NCI-H1092 (cell line): ENCODE data around the gene TNFRSF4.
"Not testable (repeated sequence)": the region's sequence is repeated elsewhere in the genome, so short reads cannot be mapped to it uniquely, and the experiment has no call there.

Source experiments
- DNase-seq: peaks from one replicate; lab custom pipeline; 2025; lab: John Stamatoyannopoulos, UW

TNFRSF4 gene

DNA sequence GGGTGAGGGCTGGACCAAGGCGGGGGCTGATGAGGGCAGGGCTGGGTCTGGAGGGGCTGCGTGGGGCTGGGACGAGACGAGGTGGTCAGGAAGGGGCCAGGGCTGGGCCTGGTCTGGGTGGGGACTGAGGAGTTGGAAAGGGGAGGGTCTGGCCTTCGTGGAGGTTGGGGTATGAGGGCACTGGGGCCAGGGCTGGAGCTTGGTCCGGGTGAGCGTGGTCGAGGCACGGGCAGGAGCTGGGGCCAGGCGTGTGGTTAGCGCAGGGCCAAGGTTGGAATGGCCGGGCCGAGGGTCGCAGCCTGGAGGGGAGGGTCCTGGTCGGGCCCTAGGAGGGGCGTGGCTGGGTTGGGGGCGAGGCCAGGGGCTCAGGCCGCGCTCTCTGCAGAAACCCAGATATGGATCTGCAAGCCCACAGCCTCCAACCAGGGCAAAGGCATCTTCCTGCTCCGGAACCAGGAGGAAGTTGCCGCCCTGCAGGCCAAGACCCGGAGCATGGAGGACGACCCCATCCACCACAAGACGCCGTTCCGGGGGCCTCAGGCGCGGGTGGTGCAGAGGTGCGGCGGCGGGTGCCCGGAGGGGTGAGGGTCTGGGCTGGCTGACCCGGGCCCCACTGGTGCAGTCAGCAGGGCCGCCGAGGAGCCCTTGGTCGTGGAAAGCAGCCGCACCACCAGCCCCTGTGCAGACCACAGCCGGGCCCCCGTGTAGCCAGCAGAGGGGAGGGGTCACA lies 31.3 kb downstream of the TNFRSF4 start:
- no peak for DNase-seq

DNA sequence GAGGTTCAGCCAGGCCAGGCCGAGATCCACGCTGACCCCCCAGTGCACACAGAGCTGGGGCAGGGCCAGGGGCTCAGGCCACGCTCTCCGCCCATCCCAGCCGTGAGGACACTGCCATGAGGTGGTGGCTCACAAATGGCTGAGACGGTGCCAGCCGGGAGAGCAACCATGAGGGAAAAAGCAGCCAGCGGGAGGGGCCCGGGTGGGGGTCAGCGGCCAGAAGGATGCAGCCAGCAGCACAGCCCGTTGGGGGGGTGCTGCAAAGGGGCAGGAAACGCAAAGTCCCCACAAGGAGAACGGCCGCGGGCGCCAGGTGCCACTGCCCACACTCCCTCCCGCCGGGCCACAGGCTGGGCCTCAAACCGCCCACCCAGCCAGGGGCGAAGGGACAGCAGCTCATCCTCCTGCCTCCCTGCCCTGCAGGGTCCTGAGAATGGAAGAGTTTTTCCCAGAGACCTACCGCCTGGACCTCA lies 32.0 kb downstream of the TNFRSF4 start:
- no peak for DNase-seq

DNA sequence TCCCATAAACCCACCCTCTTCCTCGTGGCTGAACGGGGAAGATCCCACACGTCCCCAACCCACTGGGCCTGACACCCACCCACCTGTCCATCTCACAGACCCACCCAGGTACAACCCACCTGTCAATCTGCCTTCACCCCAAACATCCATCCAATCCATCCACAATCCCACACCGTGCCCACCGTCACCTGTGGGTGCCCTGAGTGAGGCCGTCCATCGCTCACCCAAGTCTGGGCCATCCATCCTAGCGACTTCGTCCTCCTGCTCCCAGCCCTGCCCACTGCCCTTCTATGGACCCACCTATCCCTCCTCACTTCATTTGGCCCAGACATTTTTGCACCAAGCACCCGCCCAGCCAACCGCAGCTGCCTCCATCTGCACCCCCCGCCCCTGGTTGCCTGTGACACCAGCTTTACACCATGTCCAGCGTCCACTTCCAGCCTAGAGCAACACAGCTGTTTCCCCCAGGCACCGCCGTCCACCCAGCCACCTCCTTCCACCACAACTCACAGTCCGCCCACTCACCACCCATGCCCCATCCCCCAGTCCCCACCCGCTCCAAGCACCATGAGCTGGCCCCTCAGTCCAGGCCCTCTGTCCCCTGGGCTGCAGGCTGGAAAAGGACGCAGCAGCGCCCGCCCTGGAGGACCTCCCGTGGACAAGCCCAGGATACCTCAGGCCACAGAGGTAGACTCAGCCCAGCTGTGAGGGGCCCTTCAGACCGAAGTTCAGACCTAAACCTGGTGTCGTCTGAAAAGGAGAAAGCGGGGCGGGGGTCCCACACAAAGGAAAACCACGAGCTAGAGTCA lies 32.6 kb downstream of the TNFRSF4 start:
- no peak for DNase-seq

DNA sequence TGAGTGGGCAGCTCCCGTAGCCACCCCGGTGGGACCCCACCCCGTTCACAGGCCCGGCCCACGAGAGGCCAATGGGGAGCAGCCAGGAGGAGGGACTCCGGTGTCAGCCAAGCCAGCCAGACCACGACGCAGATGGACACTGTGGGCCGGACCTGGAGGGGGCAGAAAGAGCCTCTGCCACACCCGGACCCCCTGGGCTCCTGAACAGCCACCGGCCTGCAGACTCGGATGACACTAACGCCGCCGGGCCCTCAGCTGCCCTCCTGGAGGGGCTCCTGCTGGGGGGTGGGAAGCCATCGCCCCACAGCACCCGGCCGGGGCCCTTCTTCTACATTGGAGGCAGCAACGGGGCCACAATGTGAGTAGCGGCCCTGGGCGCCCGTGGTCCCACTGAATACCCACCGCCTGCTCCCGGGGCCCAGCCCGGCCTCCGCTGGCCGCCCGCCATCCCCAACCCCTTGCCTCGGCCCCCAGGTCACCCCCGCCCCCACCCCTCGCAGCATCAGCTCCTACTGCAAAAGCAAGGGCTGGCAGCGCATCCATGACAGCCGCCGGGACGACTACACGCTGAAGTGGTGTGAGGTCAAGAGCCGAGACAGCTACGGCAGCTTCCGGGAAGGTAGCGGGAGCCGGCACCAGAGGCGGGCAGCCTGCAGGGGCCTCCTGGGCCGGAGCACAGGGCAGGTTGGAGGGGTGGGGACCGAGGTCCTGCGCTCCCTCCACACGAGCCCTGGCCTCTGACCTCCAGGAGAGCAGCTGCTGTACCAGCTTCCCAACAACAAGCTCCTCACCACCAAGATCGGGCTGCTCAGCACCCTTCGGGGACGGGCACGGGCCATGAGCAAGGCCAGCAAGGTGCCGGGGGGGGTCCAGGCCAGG lies 33.7 kb downstream of the TNFRSF4 start:
- no peak for DNase-seq

DNA sequence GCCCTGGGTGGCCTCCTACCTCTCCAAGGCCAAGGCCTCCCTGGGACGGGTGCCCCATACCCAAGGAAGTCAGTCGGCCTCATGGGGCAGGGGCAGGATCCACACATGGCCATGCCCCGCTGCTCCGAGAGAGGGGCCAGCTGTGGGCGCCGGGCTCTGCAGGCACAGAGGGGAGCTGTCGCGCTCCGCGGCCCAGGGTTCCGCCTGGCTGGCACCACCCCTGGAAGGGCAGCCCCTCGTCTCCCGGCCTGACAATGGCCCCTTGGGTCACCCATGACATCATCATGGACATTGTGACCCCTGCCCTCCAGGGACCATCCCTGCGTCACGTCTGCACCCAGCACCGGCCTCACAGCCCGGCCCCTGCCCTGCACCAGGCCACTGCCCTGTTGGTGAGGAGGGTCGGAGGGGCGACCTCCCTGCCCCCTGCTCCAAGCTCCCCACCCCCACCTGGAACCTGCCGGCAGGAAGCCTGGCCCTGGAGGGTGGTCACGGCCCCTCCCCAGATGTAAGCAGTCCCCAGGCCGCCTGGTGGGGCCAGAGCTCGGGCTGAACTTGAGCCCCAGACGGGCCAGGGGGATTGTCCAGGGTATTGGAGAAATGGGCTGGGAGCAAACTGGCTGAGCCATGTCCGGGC lies 34.5 kb downstream of the TNFRSF4 start:
- no peak for DNase-seq

DNA sequence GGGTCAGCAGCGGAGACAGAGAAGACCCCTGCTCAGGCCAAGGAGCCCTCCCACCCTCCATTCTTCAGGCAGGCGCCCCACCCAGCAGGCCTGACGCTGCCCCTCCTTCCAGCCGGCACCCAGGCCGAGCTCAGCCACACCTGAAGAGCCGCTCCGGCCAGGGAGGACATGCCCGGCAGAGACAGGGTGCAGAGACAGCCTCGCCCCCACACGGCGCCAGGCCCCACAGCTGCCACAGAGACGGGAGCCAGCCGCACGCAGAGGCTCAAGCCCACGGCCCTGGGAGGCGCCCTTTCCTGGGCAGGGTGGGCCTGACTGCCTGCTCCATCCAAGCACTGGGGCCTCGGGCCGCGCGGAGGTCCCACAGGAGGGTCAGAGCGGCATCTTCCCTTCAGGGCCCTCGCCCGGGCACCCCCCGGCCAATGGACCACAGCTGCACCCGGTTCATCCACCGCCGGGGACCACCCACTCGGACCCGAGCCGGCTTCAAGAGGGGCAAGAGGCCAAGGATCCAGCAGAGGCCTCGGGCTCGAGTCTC lies 35.1 kb downstream of the TNFRSF4 start:
- no peak for DNase-seq

DNA sequence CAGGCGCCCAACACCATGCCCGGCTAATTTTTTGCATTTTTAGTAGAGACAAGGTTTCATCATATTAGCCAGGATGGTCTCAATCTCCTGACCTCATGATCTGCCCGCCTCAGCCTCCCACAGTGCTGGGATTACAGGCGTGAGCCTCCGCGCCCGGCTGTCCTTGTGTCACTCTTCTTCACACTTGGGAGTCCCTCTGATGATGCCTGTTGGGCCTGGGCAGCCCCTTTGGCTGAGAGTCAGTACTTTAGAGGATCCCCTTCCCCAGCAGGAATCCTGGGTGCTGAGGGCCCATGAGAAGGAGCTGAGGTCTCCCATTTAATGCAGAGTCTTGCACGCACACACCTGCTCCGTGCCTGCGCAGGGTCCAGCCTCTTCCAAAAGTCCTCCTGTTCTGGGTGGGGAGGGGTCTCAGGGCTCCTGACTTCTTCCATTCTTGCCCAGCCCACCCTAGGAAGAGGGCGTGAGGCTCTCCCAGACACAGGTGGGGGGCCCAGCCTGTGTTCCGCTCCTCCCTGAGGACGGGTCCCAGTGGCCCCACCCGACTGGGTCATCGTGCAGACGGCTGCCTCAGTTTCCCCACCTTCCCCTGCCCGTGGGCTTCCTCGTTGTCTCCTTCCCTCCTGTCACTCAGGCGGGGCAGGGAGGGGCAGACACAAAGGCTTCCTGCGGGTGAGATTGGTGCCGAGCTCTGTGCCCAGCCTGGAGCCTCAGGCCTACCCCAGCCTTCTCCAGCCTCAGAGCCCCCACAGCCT lies 36.3 kb downstream of the TNFRSF4 start:
- no peak for DNase-seq

DNA sequence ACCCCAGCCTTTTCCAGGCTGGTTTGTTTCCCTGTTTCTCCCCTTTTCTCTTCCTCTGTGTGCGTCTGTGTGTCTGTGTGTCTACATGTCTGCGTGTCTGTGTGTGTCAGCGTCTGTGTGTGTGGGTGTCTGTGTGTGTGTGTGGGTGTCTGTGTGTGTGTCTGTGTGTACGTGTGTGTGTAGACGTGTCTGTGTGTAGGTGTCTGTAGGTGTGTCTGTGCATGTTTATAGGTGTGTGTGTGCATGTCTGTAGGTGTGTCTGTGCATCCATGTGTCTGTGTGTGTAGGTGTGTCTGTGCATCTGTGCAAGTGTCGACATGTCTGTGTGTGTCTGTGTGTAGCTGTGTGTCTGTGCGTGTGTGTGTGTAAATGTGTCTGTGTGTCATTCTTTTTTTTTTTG lies 37.0 kb downstream of the TNFRSF4 start:
- DNase-seq: no peak

DNA sequence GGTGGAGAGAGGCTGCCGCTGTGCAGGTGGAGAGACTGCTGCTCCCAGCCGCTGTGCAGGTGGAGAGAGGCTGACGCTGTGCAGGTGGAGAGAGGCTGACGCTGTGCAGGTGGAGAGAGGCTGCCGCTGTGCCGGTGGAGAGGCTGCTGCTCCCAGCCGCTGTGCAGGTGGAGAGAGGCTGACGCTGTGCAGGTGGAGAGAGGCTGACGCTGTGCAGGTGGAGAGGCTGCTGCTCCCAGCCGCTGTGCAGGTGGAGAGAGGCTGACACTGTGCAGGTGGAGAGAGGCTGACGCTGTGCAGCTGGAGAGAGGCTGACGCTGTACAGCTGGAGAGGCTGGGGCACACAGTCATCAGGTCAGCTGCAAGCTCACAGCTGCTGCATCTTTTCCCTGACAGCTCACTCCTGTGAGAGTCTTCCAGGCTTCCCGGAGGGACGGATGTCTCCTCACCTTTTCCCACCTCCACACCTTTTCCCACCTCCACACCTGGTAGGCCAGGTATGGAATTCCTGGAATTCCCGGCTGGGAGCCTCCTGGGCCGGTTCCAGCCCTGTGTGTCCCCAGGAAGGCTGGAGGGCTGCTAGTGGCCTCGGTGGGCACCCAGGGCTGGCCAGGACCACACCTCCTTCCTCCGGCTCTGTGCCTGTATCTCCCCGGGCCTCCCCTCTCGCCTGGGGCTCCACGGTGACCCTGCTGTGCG lies 37.7 kb downstream of the TNFRSF4 start:
- not testable (repeated sequence) for DNase-seq

DNA sequence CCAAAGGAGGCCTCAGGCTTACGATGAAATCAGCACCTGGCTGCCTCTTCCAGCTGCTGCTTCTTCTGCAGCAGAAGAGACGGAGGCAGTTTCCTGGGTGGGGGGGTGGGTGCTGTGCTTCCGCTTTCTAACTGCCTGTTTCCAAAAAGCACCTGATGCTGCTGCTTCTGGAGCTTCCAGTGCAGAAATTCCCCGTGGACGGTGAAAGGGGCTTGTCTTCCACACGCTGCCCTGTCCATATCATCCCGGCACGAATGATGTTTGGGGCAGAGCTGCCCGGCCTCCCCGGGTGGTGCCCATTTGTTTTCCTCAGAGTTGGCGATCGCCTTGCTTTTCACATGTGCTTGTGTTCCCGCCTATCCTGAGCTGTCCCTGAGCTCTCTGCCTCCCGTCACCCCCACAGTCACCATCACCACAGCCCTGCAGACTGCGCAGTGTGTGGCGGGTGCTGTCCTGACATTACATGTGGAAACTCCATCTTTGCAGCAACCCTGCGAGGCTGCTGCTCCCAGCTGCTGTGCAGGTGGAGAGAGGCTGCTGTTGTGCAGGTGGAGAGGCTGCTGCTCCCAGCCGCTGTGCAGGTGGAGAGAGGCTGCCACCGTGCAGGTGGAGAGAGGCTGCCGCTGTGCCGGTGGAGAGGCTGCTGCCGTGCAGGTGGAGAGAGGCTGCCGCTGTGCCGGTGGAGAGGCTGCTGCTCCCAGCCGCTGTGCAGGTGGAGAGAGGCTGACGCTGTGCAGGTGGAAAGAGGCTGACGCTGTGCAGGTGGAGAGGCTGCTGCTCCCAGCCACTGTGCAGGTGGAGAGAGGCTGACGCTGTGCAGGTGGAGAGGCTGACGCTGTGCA lies 38.5 kb downstream of the TNFRSF4 start:
- no peak for DNase-seq

DNA sequence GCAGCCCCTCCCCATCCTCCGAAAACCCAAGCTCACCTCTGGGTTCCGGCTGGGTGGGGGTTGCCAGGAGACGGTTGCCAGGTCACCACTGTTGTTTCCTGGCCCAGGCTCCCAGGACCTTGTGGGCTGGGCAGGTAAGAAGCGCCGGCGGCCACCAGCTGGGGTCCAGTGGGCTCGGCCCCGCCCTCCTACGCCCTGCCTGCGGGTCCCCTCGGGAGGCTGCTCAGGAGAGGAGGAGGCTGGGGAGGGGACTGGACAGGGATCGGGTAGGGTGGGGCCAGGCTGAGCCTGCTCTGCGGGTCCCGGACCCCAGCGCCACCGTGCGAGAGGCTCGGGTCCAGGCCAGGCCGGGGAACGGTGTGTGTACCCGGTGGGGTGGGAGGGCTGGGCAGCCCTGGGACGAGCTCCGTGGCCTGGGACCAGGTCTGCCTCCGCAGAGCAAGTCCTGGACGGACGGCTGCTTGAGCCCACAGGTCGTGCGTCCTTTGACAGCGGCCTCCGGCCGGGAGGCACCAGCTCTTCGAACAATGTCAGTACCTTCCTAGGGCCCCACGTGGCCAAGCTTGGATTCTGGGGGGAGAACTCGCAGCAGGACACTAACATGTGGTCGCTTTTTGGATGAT lies 40.0 kb downstream of the TNFRSF4 start, which contains the start of gene TTLL10:
Gene TTLL10, plus strand, starts transcription at position 88 of the 623 bp plus-strand sequence. CDS start 5,336 bp downstream, outside the sequence.
- DNase-seq: no peak

DNA sequence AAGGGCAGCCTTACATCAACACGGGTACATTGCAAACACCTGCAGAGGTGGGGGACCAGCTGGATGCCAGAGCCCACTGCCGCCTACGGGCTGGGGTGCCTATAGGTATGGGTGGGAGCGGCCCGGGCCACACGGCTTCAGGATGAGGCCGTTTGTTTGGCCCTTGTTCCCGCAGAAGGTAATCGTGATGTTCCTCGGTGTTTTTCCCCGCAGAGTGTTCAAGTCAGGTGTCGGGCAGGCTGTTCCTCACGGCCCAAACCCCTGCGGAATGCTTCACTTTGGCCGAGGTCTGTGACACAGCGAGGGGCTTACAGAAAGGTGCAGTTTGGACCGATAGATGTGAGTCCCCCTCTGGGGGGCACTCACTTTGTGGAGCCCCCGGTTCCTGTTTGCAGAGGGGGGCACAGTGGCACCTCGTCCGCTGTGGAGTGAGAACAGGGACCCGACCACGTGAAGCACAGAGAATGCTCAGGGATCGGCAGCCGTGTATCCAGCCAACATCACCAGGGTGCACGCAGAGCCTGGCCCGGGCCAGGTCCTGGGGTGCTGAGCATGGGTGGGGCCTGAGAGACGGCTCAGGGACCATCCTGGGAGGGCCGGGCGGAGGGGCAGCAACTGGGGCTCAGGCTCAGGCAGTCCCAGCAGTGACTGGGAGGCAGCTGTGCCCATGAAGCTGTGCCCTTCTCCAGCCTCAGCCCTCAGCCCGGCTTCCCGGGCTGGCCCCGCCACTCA lies 40.7 kb downstream of the TNFRSF4 start:
- no peak for DNase-seq

DNA sequence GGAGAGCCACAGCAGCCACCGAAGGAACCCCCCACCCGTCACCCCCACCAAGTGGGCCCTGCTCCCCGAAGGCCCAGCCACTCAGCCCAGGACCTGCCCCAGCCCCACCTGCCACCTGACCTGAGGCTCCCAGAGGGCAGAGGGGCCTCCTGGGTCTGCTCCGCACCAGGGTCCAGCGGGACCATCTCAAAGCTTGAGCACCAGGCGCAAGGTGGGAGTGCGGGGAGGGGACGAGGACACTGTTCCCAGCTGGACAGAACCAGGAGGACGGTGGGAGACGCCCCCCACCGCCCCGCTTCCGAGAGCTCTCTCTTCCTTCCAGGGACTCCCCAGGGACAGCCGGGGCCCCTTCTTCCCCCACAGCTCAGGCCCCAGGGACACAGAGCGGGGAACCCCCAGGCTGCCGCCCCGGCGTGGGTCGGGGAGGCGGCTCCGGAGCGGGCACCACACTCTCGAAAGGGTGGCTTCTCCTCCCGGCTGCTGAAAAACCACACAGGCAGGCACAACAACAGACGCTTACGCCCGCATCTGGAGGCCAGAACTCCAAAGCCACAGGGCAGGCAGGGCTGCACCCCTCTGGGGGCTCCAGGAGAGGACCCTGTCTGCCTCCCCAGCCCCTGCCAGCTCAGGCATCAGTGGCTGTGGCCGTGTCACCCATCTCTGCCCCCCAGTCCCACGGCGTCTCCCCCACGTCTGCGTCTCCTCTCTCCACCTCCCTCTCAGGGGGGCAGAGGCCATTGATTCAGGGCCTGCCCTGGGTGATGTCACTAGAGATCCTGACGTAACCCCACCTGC lies 42.2 kb downstream of the TNFRSF4 start:
- DNase-seq: no peak

DNA sequence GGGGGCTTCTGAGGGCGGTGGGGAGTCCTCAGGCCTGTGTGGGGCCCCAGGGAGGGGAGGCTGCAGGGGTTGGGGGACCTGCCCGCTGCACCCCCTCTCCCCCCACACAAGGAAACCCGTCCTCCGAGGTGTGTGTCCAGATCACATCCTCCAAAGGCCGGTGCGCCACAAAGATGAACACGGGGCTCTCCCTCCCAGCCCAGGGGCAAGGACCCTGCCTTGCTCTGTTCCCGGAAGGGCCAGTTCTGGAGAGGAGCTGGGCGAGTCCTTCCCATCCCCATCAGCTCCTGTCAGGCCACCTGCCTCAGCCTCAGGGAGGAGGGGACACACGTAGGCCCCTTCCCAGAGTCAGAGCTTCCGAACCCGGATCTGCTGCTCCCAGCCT lies 42.8 kb downstream of the TNFRSF4 start:
- DNase-seq: no peak

DNA sequence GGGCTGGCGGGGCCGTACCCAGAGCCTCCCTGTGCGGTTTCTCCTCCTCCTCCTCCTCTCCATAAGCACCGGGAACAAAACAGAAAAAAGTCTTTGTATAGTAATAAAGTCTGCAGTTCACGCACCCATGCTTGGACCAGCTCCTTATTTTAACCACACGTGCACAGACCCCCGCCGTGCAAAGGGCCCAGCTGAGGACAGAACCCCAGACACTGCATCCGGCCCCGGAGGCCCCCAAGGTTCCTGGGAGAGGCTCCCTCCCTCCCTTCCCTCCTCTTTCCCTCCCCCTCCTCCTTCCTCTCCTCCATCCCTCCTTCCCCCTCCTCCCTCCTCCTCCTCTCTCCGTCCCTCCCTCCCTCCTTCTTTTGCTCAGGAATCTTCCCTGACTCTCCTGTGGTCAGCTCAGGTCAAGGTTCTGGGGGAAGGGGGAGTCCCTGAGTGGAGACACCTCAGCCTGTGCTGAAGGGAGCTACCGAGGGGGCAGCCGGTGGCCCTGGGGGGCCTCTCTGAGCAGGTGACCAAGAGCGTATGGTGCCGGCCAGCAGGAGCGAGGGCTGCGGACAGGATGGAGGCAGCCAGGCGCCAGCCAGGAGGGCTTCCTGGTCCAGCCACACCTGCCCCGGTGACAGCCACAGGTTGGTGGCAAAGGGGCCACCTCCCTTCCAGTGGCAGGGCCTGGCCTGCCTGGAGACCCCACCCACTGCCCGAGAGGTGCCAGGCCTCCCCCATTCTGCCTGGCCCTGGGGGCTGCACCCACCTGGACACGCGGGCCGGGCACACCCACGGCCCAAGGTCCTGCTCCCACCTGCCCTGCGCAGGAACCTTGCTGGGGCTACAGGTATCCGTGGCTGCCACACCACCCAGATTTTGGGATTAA lies 43.5 kb downstream of the TNFRSF4 start:
- no peak for DNase-seq
